Measurements from ENCODE around the gene GNPTG. TPM values are rescaled to one million over a fixed set of nuclear protein-coding genes. Genes with fewer than 3 reads are reported as not detected.

GNPTG gene
- total RNA-seq, 1 donor from 2014 or later, result 11.8 TPM

- H4K20me1 ChIP-seq (ENCODE audit: low read depth), result peaks cover 43% of the 10 kb centered on the region
- H3K36me3 ChIP-seq, result no peaks in the 10 kb centered on the region
- H3K4me3 ChIP-seq, result no peak overlapping the region
- H3K4me1 Mint-ChIP-seq, result peaks cover 4% of the 10 kb centered on the region
- H3K4me1 ChIP-seq, result no peaks in the 10 kb centered on the region
- H3K9me3 ChIP-seq (ENCODE audit: low read depth), result no peaks in the 10 kb centered on the region
- H2AFZ ChIP-seq (replicated peaks), result no peak overlapping the region
- peaks cover 7% of the 10 kb centered on the region for H3K36me3 Mint-ChIP-seq
- no peak overlapping the region for H3K4me3 Mint-ChIP-seq
- H3K27ac ChIP-seq, result peak overlapping the region; percentile 58
- no peak overlapping the region for H3K27ac Mint-ChIP-seq
- peaks cover 10% of the 10 kb centered on the region for H3K27me3 ChIP-seq
- H3F3A ChIP-seq (ENCODE audit: low read depth), result peaks cover 36% of the 10 kb centered on the region
- no peak for DNase-seq (ENCODE audit: low spot score)
- no peak overlapping the region for H3K4me2 ChIP-seq
- H3K9ac ChIP-seq, result no peak overlapping the region
- H3K27me3 Mint-ChIP-seq (ENCODE audit: insufficient read depth, low read depth), result peaks cover 13% of the 10 kb centered on the region
- H3K9me3 Mint-ChIP-seq, result no peaks in the 10 kb centered on the region
- no peaks in the 10 kb centered on the region for H3K79me2 ChIP-seq (ENCODE audit: low read depth)
- TF ChIP-seq CTCF (IDR thresholded peaks at IDR 0.05) (no peak), EZH2phosphoT487 (IDR thresholded peaks at IDR 0.05) (no peak), EZH2 (IDR thresholded peaks at IDR 0.05) (no peak)
Observed at GRCh38 chr16:1325673-1326371, 25.9 kb upstream of the GNPTG start.

GRCh38 chr16:1326391-1326790 lies 25.3 kb upstream of the GNPTG start:
- no peaks in the 10 kb centered on the region for H3K9me3 Mint-ChIP-seq
- H3K4me3 Mint-ChIP-seq, result peak overlapping the region; percentile 70
- Histone ChIP-seq H3K9me3 (ENCODE audit: low read depth) (no peaks in the 10 kb centered on the region), H3K4me3 (no peak overlapping the region), H3K4me2 (no peak overlapping the region), H3F3A (ENCODE audit: low read depth) (peaks cover 38% of the 10 kb centered on the region), H3K27ac (peak overlapping the region; percentile 58), H4K20me1 (ENCODE audit: low read depth) (peaks cover 43% of the 10 kb centered on the region), H2AFZ (replicated peaks) (no peak overlapping the region), H3K27me3 (peaks cover 15% of the 10 kb centered on the region), H3K36me3 (no peaks in the 10 kb centered on the region), H3K79me2 (ENCODE audit: low read depth) (no peaks in the 10 kb centered on the region), H3K4me1 (peaks cover under 1% of the 10 kb centered on the region), H3K9ac (no peak overlapping the region)
- no peak for DNase-seq (ENCODE audit: low spot score)
- H3K36me3 Mint-ChIP-seq, result peaks cover 7% of the 10 kb centered on the region
- TF ChIP-seq EZH2phosphoT487 (IDR thresholded peaks at IDR 0.05), result no peak
- TF ChIP-seq CTCF (IDR thresholded peaks at IDR 0.05), result no peak
- no peak for TF ChIP-seq EZH2 (IDR thresholded peaks at IDR 0.05)
- peak overlapping the region; percentile 32 for H3K27ac Mint-ChIP-seq
- H3K27me3 Mint-ChIP-seq (ENCODE audit: insufficient read depth, low read depth), result peaks cover 13% of the 10 kb centered on the region
- peaks cover 4% of the 10 kb centered on the region for H3K4me1 Mint-ChIP-seq

GRCh38 chr16:1326946-1327618 lies 24.6 kb upstream of the GNPTG start:
- H3F3A ChIP-seq (ENCODE audit: low read depth), result peaks cover 40% of the 10 kb centered on the region
- TF ChIP-seq EZH2 (IDR thresholded peaks at IDR 0.05) (no peak), EZH2phosphoT487 (IDR thresholded peaks at IDR 0.05) (no peak), CTCF (IDR thresholded peaks at IDR 0.05) (no peak)
- DNase-seq (ENCODE audit: low spot score), result no peak
- H2AFZ ChIP-seq (replicated peaks), result no peak overlapping the region
- peak overlapping the region; percentile 32 for H3K27ac Mint-ChIP-seq
- H3K27ac ChIP-seq, result peak overlapping the region; percentile 58
- peaks cover 17% of the 10 kb centered on the region for H3K27me3 Mint-ChIP-seq (ENCODE audit: insufficient read depth, low read depth)
- peaks cover 8% of the 10 kb centered on the region for H3K4me1 ChIP-seq
- H3K36me3 Mint-ChIP-seq, result peaks cover 7% of the 10 kb centered on the region
- H3K36me3 ChIP-seq, result no peaks in the 10 kb centered on the region
- H3K9me3 Mint-ChIP-seq, result no peaks in the 10 kb centered on the region
- no peak overlapping the region for H3K9ac ChIP-seq
- H3K79me2 ChIP-seq (ENCODE audit: low read depth), result no peaks in the 10 kb centered on the region
- no peak overlapping the region for H3K4me2 ChIP-seq
- peaks cover 22% of the 10 kb centered on the region for H3K27me3 ChIP-seq
- H3K9me3 ChIP-seq (ENCODE audit: low read depth), result no peaks in the 10 kb centered on the region
- peaks cover 43% of the 10 kb centered on the region for H4K20me1 ChIP-seq (ENCODE audit: low read depth)
- H3K4me1 Mint-ChIP-seq, result peaks cover 8% of the 10 kb centered on the region
- H3K4me3 ChIP-seq, result no peak overlapping the region
- peak overlapping the region; percentile 70 for H3K4me3 Mint-ChIP-seq
